ENCODE results near the gene DEDD. TPM values are rescaled to one million over a fixed set of nuclear protein-coding genes. Genes with fewer than 3 reads are reported as not detected.

DEDD gene
- total RNA-seq, 3 donors from 2014 or later (not counting 1 experiment from before 2014, with no cell fraction given) = 40.6 to 44.0 (median 43.0) TPM

GRCh38 chr1:161072751-161073449, 59.6 kb downstream of the DEDD start:
- intact Hi-C loops (cut with micrococcal nuclease) = loop anchor here (10.0 kb wide), 1 partner anchor 1248 kb away; the partner anchor contains the start of gene SLAMF8
- no peaks in the 10 kb centered on the region for H3K27me3 Mint-ChIP-seq (ENCODE audit: low read depth in 2 of 2)
- 97% methylated on average over 19 of the region's 19 CpGs for WGBS (ENCODE audit: insufficient coverage)
- H3K9me3 Mint-ChIP-seq = no peaks in the 10 kb centered on the region
- no peak for TF ChIP-seq CTCF (IDR thresholded peaks at IDR 0.05)
- no peak overlapping the region for H3K27ac ChIP-seq (ENCODE audit: low read length)
- no peaks in the 10 kb centered on the region for H3K36me3 Mint-ChIP-seq
- no peak overlapping the region for H3K4me3 Mint-ChIP-seq
- H3K4me3 ChIP-seq (ENCODE audit: low read length) = no peak overlapping the region
- H3K36me3 ChIP-seq (ENCODE audit: control insufficient read depth, insufficient read depth, low read length) = peaks cover under 1% of the 10 kb centered on the region
- peaks cover 31% of the 10 kb centered on the region for H3K4me1 ChIP-seq (ENCODE audit: control insufficient read depth, insufficient read depth, low read length)
- DNase-seq (no peak), ATAC-seq (no peak)
- peak overlapping the region; percentile 89 for H3K27ac Mint-ChIP-seq
- no peaks in the 10 kb centered on the region for H3K27me3 ChIP-seq (ENCODE audit: control insufficient read depth, insufficient read depth, low read length)
- no peaks in the 10 kb centered on the region for H3K9me3 ChIP-seq (ENCODE audit: control insufficient read depth, insufficient read depth, low read length)
- peaks cover 36 to 59% of the 10 kb centered on the region in 2 donors for H3K4me1 Mint-ChIP-seq

GRCh38 chr1:161071886-161072371, 60.5 kb downstream of the DEDD start:
- H3K9me3 Mint-ChIP-seq = no peaks in the 10 kb centered on the region
- H3K4me1 Mint-ChIP-seq = peaks cover 45 to 69% of the 10 kb centered on the region in 2 donors
- Histone ChIP-seq H3K9me3 (ENCODE audit: control insufficient read depth, insufficient read depth, low read length) (no peaks in the 10 kb centered on the region), H3K27me3 (ENCODE audit: control insufficient read depth, insufficient read depth, low read length) (no peaks in the 10 kb centered on the region), H3K4me1 (ENCODE audit: control insufficient read depth, insufficient read depth, low read length) (peaks cover 41% of the 10 kb centered on the region), H3K4me3 (ENCODE audit: low read length) (no peak overlapping the region), H3K27ac (ENCODE audit: low read length) (peak overlapping the region; percentile 40), H3K36me3 (ENCODE audit: control insufficient read depth, insufficient read depth, low read length) (peaks cover 3% of the 10 kb centered on the region)
- DNase-seq (peak; percentile 51 to 73), ATAC-seq (peak in 2 of 3 donors; percentile 10 to 18)
- H3K27ac Mint-ChIP-seq = peak overlapping the region; percentile 89
- H3K36me3 Mint-ChIP-seq = no peaks in the 10 kb centered on the region
- intact Hi-C loops (cut with micrococcal nuclease) = loop anchor here (10.0 kb wide), 1 partner anchor 1247 kb away; the partner anchor contains the start of gene SLAMF8
- H3K27me3 Mint-ChIP-seq (ENCODE audit: low read depth in 2 of 2) = no peaks in the 10 kb centered on the region
- peak overlapping the region; percentile 40 for H3K4me3 Mint-ChIP-seq
- TF ChIP-seq CTCF (IDR thresholded peaks at IDR 0.05) = peak; percentile 76
- WGBS (ENCODE audit: insufficient coverage) = 35% methylated on average over 9 of the region's 9 CpGs

Other genes starting within 250 kb of the DEDD start
- not detected for gene ITLN1, start 247.5 kb downstream of the DEDD start, total RNA-seq
- gene ITLN2, start 177.9 kb downstream of the DEDD start, total RNA-seq = not detected
- gene F11R, start 111.5 kb downstream of the DEDD start, total RNA-seq = 10 to 100 TPM; 27.8 to 34.6 (median 30.2) TPM
- gene TSTD1, start 93.7 kb downstream of the DEDD start, total RNA-seq = 10 to 100 TPM; 31.8 to 36.3 (median 34.3) TPM
- gene USF1, start 86.7 kb downstream of the DEDD start, total RNA-seq = 100 to 1,000 TPM; 113 to 121 (median 114) TPM
- gene ARHGAP30, start 62.8 kb downstream of the DEDD start, total RNA-seq = 100 to 1,000 TPM; 246 to 310 (median 272) TPM
- gene NECTIN4, start 43.1 kb downstream of the DEDD start, total RNA-seq = under 1 TPM in 2 of 3 donors, not detected in 1; 0.07 to 0.09 TPM
- under 1 TPM in 2 of 3 donors, not detected in 1; 0.49 to 0.50 TPM for gene KLHDC9, start 34.3 kb downstream of the DEDD start, total RNA-seq
- 10 to 100 TPM; 31.6 to 40.0 (median 35.0) TPM for gene PFDN2, start 14.6 kb downstream of the DEDD start, total RNA-seq
- 10 to 100 TPM; 26.5 to 31.7 (median 31.6) TPM for gene NIT1, start 14.6 kb downstream of the DEDD start, total RNA-seq
- gene UFC1, start 21.3 kb upstream of the DEDD start, total RNA-seq = 100 to 1,000 TPM; 109 to 155 (median 117) TPM
- 10 to 100 TPM; 31.6 to 40.3 (median 35.3) TPM for gene USP21, start 26.8 kb upstream of the DEDD start, total RNA-seq
- gene PPOX, start 33.8 kb upstream of the DEDD start, total RNA-seq = 10 to 100 TPM; 45.5 to 66.3 (median 57.4) TPM
- gene B4GALT3, start 44.8 kb upstream of the DEDD start, total RNA-seq = 10 to 100 TPM; 58.4 to 62.2 (median 59.4) TPM
- gene ADAMTS4, start 66.4 kb upstream of the DEDD start, total RNA-seq = under 1 TPM; 0.14 to 0.20 (median 0.14) TPM
- 10 to 100 TPM; 74.7 to 88.8 (median 84.7) TPM for gene NDUFS2, start 69.7 kb upstream of the DEDD start, total RNA-seq
- gene FCER1G, start 82.6 kb upstream of the DEDD start, total RNA-seq = 100 to 1,000 TPM; 226 to 281 (median 259) TPM
- not detected for gene APOA2, start 91.0 kb upstream of the DEDD start, total RNA-seq
- gene TOMM40L, start 93.4 kb upstream of the DEDD start, total RNA-seq = 10 to 100 TPM; 16.6 to 23.6 (median 22.8) TPM
- gene NR1I3, start 105.5 kb upstream of the DEDD start, total RNA-seq = not detected
- gene PCP4L1, start 126.1 kb upstream of the DEDD start, total RNA-seq = not detected
- gene MPZ, start 177.3 kb upstream of the DEDD start, total RNA-seq = 1 to 10 TPM; 4.6 to 9.0 (median 8.7) TPM
- gene SDHC, start 181.7 kb upstream of the DEDD start, total RNA-seq = 10 to 100 TPM; 74.5 to 97.3 (median 86.0) TPM
- not detected for gene CFAP126, start 235.2 kb upstream of the DEDD start, total RNA-seq

Measured in natural killer cell (primary cell).